GM23338 (cell line): ENCODE data around the gene GABARAP. TPM values are rescaled to one million over a fixed set of nuclear protein-coding genes. Genes with fewer than 3 reads are reported as not detected.

Experiments
- ATAC-seq: fragments of 200-7000 bp; cut with Tn5 transposase; 3 replicates; pipeline ENCODE4 v1.9.1; 2020
- DNase-seq: peaks from one replicate; pipeline ENCODE4 v3.0.0-alpha.2; 2015; ENCODE audit warnings: low spot score
- H2AFZ ChIP-seq: fragments of 200-600 bp; sonication (generic); 2 replicates; pipeline ENCODE4 v1.8.0; 2016; ENCODE audit warnings: antibody characterized with exemption, mild to moderate bottlenecking, moderate library complexity
- H3F3A ChIP-seq: fragments of 200-600 bp; sonication (generic); replicated peaks from 2 replicates; pipeline ENCODE4 v1.8.0; 2017; ENCODE audit warnings: antibody characterized with exemption, mixed run types, low read depth
- H3K27ac ChIP-seq: fragments of 200-600 bp; sonication (generic); 2 replicates; pipeline ENCODE4 v1.6.1; 2016; ENCODE audit warnings: low read depth
- H3K27me3 ChIP-seq: fragments of 200-600 bp; sonication (generic); 2 replicates; pipeline ENCODE4 v1.8.0; 2016; ENCODE audit warnings: mild to moderate bottlenecking, mixed run types, moderate library complexity; ENCODE audit not compliant: insufficient read depth
- H3K36me3 ChIP-seq: fragments of 200-600 bp; sonication (generic); 2 replicates; pipeline ENCODE4 v1.8.0; 2016; ENCODE audit warnings: mild to moderate bottlenecking; ENCODE audit not compliant: insufficient read depth
- H3K4me1 ChIP-seq: fragments of 200-600 bp; sonication (generic); 2 replicates; pipeline ENCODE4 v1.8.0; 2016; ENCODE audit warnings: mild to moderate bottlenecking, moderate library complexity; ENCODE audit not compliant: insufficient read depth
- H3K4me2 ChIP-seq: fragments of 200-600 bp; sonication (generic); 2 replicates; pipeline ENCODE4 v1.7.1; 2017; ENCODE audit warnings: mixed run types
- H3K4me3 ChIP-seq: fragments of 200-600 bp; sonication (generic); 2 replicates; pipeline ENCODE4 v1.6.1; 2016; ENCODE audit warnings: mixed run types
- H3K79me2 ChIP-seq: fragments of 200-600 bp; sonication (generic); replicated peaks from 2 replicates; pipeline ENCODE4 v1.8.0; 2017; ENCODE audit warnings: mild to moderate bottlenecking; ENCODE audit not compliant: insufficient read depth
- H3K9me2 ChIP-seq: fragments of 200-600 bp; sonication (generic); 2 replicates; pipeline ENCODE4 v1.8.0; 2017; ENCODE audit not compliant: insufficient read depth
- H4K20me1 ChIP-seq: fragments of 200-600 bp; sonication (generic); replicated peaks from 2 replicates; pipeline ENCODE4 v1.8.0; 2017; ENCODE audit warnings: mild to moderate bottlenecking; ENCODE audit not compliant: insufficient read depth
- H3K27ac Mint-ChIP-seq: 2 replicates; pipeline ENCODE4 v1.8.0; 2020; ENCODE audit warnings: inconsistent platforms, mild to moderate bottlenecking, moderate library complexity, mixed read lengths
- H3K27me3 Mint-ChIP-seq: 3 replicates; pipeline ENCODE4 v1.8.0; 2022; ENCODE audit warnings: low read depth, mild to moderate bottlenecking, moderate library complexity, mixed read lengths, inconsistent platforms; ENCODE audit not compliant: insufficient read depth, poor library complexity
- H3K36me3 Mint-ChIP-seq: 3 replicates; pipeline ENCODE4 v1.8.0; 2021; ENCODE audit warnings: low read depth, mild to moderate bottlenecking, inconsistent platforms, moderate library complexity, mixed read lengths
- H3K4me1 Mint-ChIP-seq: 3 replicates; pipeline ENCODE4 v1.8.0; 2020; ENCODE audit warnings: mild to moderate bottlenecking, inconsistent platforms, mixed read lengths
- H3K4me3 Mint-ChIP-seq: 3 replicates; pipeline ENCODE4 v1.8.0; 2021; ENCODE audit warnings: moderate library complexity, mild to moderate bottlenecking, inconsistent platforms, mixed read lengths
- H3K9me3 Mint-ChIP-seq: 3 replicates; pipeline ENCODE4 v1.8.0; 2020; ENCODE audit warnings: moderate library complexity, mild to moderate bottlenecking, inconsistent platforms, mixed read lengths
- CTCF ChIP-seq, 2 experiments: fragments of 200-600 bp in 1 of 2; sonication (generic) in 1 of 2; conservative IDR thresholded peaks; 2 replicates each; pipeline versions ENCODE4 v1.5.1 to v1.6.1; 2016 to 2017; ENCODE audit warnings: antibody characterized with exemption in 2 of 2, low read depth in 2 of 2, mild to moderate bottlenecking in 2 of 2, moderate library complexity in 1 of 2
- EZH2phosphoT487 ChIP-seq: fragments of 200-600 bp; sonication (generic); IDR thresholded peaks from one replicate; pipeline ENCODE4 v1.8.1; 2018; ENCODE audit warnings: antibody characterized with exemption; ENCODE audit not compliant: unreplicated experiment
- JUNB ChIP-seq: IDR thresholded peaks from one replicate; pipeline ENCODE4 v1.6.1; 2016; ENCODE audit warnings: antibody characterized with exemption; ENCODE audit not compliant: unreplicated experiment
- NANOG ChIP-seq: IDR thresholded peaks from 2 replicates; pipeline ENCODE4 v1.6.1; 2016; ENCODE audit warnings: antibody characterized with exemption, borderline replicate concordance
- POLR2AphosphoS5 ChIP-seq: IDR thresholded peaks from 2 replicates; pipeline ENCODE4 v1.6.1; 2016; ENCODE audit warnings: antibody characterized with exemption, low read depth
- ZNF331 ChIP-seq: fragments of 250-450 bp; sonication (Bioruptor Pico); IDR thresholded peaks from 2 replicates; pipeline ENCODE4 v1.5.0; 2020; ENCODE audit warnings: low read depth, mild to moderate bottlenecking, moderate library complexity
- ZNF462 ChIP-seq: fragments of 250-450 bp; sonication (Bioruptor Pico); IDR thresholded peaks from 2 replicates; pipeline ENCODE4 v1.5.0; 2020; ENCODE audit warnings: mild to moderate bottlenecking, moderate library complexity
- polyA plus RNA-seq: library from polyadenylated mRNA; unstranded; fragments of >200 nt; fragmentation: Nextera tagmentation; extraction: Ambion mirVana; gene quantifications from 2 replicates; pipeline ENCODE4 v1.2.1, GENCODE V29; 2016
- total RNA-seq: library from RNA; depleted of rRNA; stranded (reverse); fragments of >200 nt; shearing (Covaris generic); gene quantifications from 2 replicates; pipeline ENCODE4 v1.2.3, GENCODE V29; 2014
- TF ChIP-seq, protein P1 (sequence below): IDR thresholded peaks from 2 replicates; pipeline ENCODE4 v1.6.1; 2016; ENCODE audit warnings: antibody characterized with exemption

Gene GABARAP
- total and polyA plus RNA-seq, 2 experiments from 2014 or later, result 128 to 520 TPM

- Histone ChIP-seq H3K27me3 (no peaks in the 10 kb centered on the region), H3K36me3 (peaks cover 11% of the 10 kb centered on the region; the same call in 1 of the 2 replicates), H3F3A (peaks cover 9% of the 10 kb centered on the region; the same call in 1 of the 2 replicates), H3K27ac (no peak overlapping the region), H3K4me3 (no peak overlapping the region), H4K20me1 (peaks cover 43% of the 10 kb centered on the region), H3K79me2 (peaks cover 22% of the 10 kb centered on the region), H3K4me1 (no peaks in the 10 kb centered on the region), H3K4me2 (no peak overlapping the region), H3K9me2 (no peaks in the 10 kb centered on the region), H2AFZ (no peak overlapping the region)
- ATAC-seq (no peak), DNase-seq (no peak)
- Mint-ChIP-seq H3K4me3 (no peak overlapping the region), H3K36me3 (peaks cover 81% of the 10 kb centered on the region), H3K27me3 (peaks cover 26% of the 10 kb centered on the region), H3K27ac (no peak overlapping the region), H3K4me1 (peaks cover 6% of the 10 kb centered on the region), H3K9me3 (no peaks in the 10 kb centered on the region)
- no peak for TF ChIP-seq POLR2AphosphoS5
Measured at GRCh38 chr17:7226721-7227710, 15.2 kb downstream of the GABARAP start.

- 0 out of 2 replicates have a peak overlapping the region, but pooled peaks have one; percentile 39 for H3K27ac ChIP-seq
- peaks cover 10% of the 10 kb centered on the region for H3K79me2 ChIP-seq
- no peak for DNase-seq
- Mint-ChIP-seq H3K4me3 (no peak overlapping the region; the same call in 2 of the 3 replicates), H3K4me1 (peaks cover 13% of the 10 kb centered on the region; the same call in 2 of the 3 replicates), H3K27ac (no peak overlapping the region), H3K9me3 (no peaks in the 10 kb centered on the region; the same call in 2 of the 3 replicates), H3K27me3 (peaks cover 32% of the 10 kb centered on the region), H3K36me3 (peaks cover 88% of the 10 kb centered on the region)
- ATAC-seq, result no peak
- H3K4me2 ChIP-seq, result no peak overlapping the region
- H3K27me3 ChIP-seq, result no peaks in the 10 kb centered on the region
- H4K20me1 ChIP-seq, result peaks cover 39% of the 10 kb centered on the region
- peaks cover 3% of the 10 kb centered on the region; the same call in 1 of the 2 replicates for H3K4me1 ChIP-seq
- H3K4me3 ChIP-seq, result no peak overlapping the region
- no peaks in the 10 kb centered on the region for H3K9me2 ChIP-seq
- peaks cover 11% of the 10 kb centered on the region for H3F3A ChIP-seq
- H3K36me3 ChIP-seq, result peaks cover 11% of the 10 kb centered on the region; the same call in 1 of the 2 replicates
- no peak overlapping the region for H2AFZ ChIP-seq
- no peak for TF ChIP-seq POLR2AphosphoS5
- no peak for TF ChIP-seq ZNF462 (CRISPR knock-in tag)
- no peak for TF ChIP-seq ZNF331 (CRISPR knock-in tag)
- no peak for TF ChIP-seq CTCF (conservative IDR thresholded peaks at IDR 0.05; ENCODE audit: low read depth in 2 of 2)
- TF ChIP-seq NANOG, result no peak
- no peak for TF ChIP-seq EZH2phosphoT487
- TF ChIP-seq JUNB, result no peak
- TF ChIP-seq, protein P1, sequence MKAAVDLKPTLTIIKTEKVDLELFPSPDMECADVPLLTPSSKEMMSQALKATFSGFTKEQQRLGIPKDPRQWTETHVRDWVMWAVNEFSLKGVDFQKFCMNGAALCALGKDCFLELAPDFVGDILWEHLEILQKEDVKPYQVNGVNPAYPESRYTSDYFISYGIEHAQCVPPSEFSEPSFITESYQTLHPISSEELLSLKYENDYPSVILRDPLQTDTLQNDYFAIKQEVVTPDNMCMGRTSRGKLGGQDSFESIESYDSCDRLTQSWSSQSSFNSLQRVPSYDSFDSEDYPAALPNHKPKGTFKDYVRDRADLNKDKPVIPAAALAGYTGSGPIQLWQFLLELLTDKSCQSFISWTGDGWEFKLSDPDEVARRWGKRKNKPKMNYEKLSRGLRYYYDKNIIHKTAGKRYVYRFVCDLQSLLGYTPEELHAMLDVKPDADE, result no peak
Measured at GRCh38 chr17:7225711-7226331, 16.4 kb downstream of the GABARAP start.
